K562 (cell line): ENCODE measurements around the gene YBX3. TPM values are rescaled to one million over a fixed set of nuclear protein-coding genes. Genes with fewer than 3 reads are reported as not detected.

Experiments
- ATAC-seq: fragments of 200-7000 bp; cut with Tn5 transposase; 3 replicates; pipeline ENCODE4 v1.9.1; 2020; ENCODE audit warnings: moderate library complexity
- BruUV-seq: library from RNA; stranded (reverse); fragments of 400-500 nt; replicated peaks from 2 replicates; lab custom pipeline; 2021; lab: Mats Ljungman, UMichigan
- CTCF ChIA-PET: fragments of 300-600 bp; formaldehyde crosslinking; extraction: SDS; loops from one replicate; lab custom pipeline; 2021; ENCODE audit warnings: low intra/inter-chr PET ratio; lab: Yijun Ruan, JAX
- POLR2A ChIA-PET: fragments of 300-600, 350-650 bp; sonication (Branson Sonifier 250); formaldehyde crosslinking; extraction: SDS; loops from one replicate; lab custom pipeline; 2021; ENCODE audit warnings: antibody characterized with exemption, inconsistent platforms; lab: Yijun Ruan, JAX
- DNase-seq, 4 experiments: peaks; one replicate each; pipeline versions ENCODE4 v3.0.0 to v3.0.0-alpha.2; 2011 to 2018; ENCODE audit warnings: low spot score in 3 of 4, mixed read lengths in 3 of 4; ENCODE audit errors: extremely low read depth in 1 of 4
- FAIRE-seq: peaks from 2 replicates; lab custom pipeline; 2011; peaks lifted over from hg19 to GRCh38; lab: Jason Lieb, UNC
- H2AFZ ChIP-seq: 2 replicates; pipeline ENCODE4 v1.6.0; 2011; ENCODE audit warnings: low read depth, low read length, control low read depth, inconsistent platforms
- H3K27ac ChIP-seq: fragments of 200-600 bp; 3 replicates; pipeline ENCODE4 v1.8.0; 2011; ENCODE audit warnings: low read depth, mild to moderate bottlenecking, control low read depth, inconsistent platforms, low read length, moderate library complexity, mixed read lengths; ENCODE audit errors: extremely low read depth
- H3K27me3 ChIP-seq, 2 experiments: fragments of 300-600 bp in 1 of 2; 2 replicates in 1 of 2; 3 replicates in 1 of 2; pipeline versions ENCODE4 v1.6.0 to v1.8.0; 2011; ENCODE audit warnings: inconsistent platforms in 2 of 2, low read length in 2 of 2, mild to moderate bottlenecking in 1 of 2, mixed read lengths in 1 of 2, moderate library complexity in 1 of 2; ENCODE audit not compliant: control insufficient read depth in 2 of 2, insufficient read depth in 2 of 2
- H3K36me3 ChIP-seq: fragments of 300-600 bp; 3 replicates; pipeline ENCODE4 v1.8.0; 2011; ENCODE audit warnings: mild to moderate bottlenecking, low read length, inconsistent platforms; ENCODE audit not compliant: control insufficient read depth, insufficient read depth
- H3K4me1 ChIP-seq, 2 experiments: fragments of 200-600 bp in 1 of 2; replicated peaks in 1 of 2; 2 replicates in 1 of 2; 3 replicates in 1 of 2; pipeline versions ENCODE4 v1.5.1 to v1.8.0; 2011; ENCODE audit warnings: inconsistent platforms in 2 of 2, low read length in 2 of 2, mild to moderate bottlenecking in 1 of 2, mixed read lengths in 1 of 2, moderate library complexity in 1 of 2; ENCODE audit not compliant: control insufficient read depth in 2 of 2, insufficient read depth in 2 of 2
- H3K4me2 ChIP-seq: 2 replicates; pipeline ENCODE4 v1.6.1; 2011; ENCODE audit warnings: low read length, control low read depth, inconsistent platforms, mixed read lengths; ENCODE audit not compliant: insufficient read depth
- H3K4me3 ChIP-seq: fragments of 200-600 bp; sonication (generic), shearing (Covaris generic); 2 replicates; pipeline ENCODE4 v1.5.1; 2016; ENCODE audit warnings: control low read depth, inconsistent platforms
- H3K79me2 ChIP-seq: fragments of 200-600 bp; 3 replicates; pipeline ENCODE4 v1.8.0; 2011; ENCODE audit warnings: low read length, inconsistent platforms; ENCODE audit not compliant: control insufficient read depth, insufficient read depth
- H3K9ac ChIP-seq, 2 experiments: 2 replicates each; pipeline versions ENCODE4 v1.6.0 to v1.6.1; 2011; ENCODE audit warnings: low read depth in 2 of 2, low read length in 2 of 2, control low read depth in 1 of 2, inconsistent platforms in 1 of 2, mild to moderate bottlenecking in 1 of 2, mixed read lengths in 1 of 2; ENCODE audit not compliant: insufficient read depth in 1 of 2
- H3K9me1 ChIP-seq: one replicate; pipeline ENCODE4 v1.6.0; 2011; ENCODE audit warnings: inconsistent platforms, mild to moderate bottlenecking, low read length, moderate library complexity; ENCODE audit not compliant: control insufficient read depth, insufficient read depth
- H3K9me3 ChIP-seq: replicated peaks from 2 replicates; pipeline ENCODE4 v1.5.1; 2011; ENCODE audit warnings: low read depth, low read length, inconsistent platforms; ENCODE audit not compliant: control insufficient read depth, insufficient read depth
- H4K20me1 ChIP-seq: replicated peaks from 2 replicates; pipeline ENCODE4 v1.6.1; 2011; ENCODE audit warnings: low read length, inconsistent platforms, mixed read lengths; ENCODE audit not compliant: control insufficient read depth, insufficient read depth
- FIP1L1 ChIP-seq: fragments of 200-400 bp; formaldehyde crosslinking; IDR thresholded peaks from 2 replicates; pipeline ENCODE4 v1.6.1; 2018; ENCODE audit warnings: mild to moderate bottlenecking, low read depth, low read length; ENCODE audit not compliant: poor library complexity, severe bottlenecking
- FOXJ3 ChIP-seq: sonication (generic); formaldehyde crosslinking; IDR thresholded peaks from 2 replicates; pipeline ENCODE4 v1.4.0; 2020; ENCODE audit warnings: mild to moderate bottlenecking, missing genetic modification reagents
- GABPA ChIP-seq: fragments of 200-800 bp; sonication (Bioruptor generic); conservative IDR thresholded peaks from 2 replicates; pipeline ENCODE4 v1.6.1; 2016; ENCODE audit warnings: low read depth, missing genetic modification characterization, missing compliant biosample characterization
- MLX ChIP-seq, 2 experiments: fragments of 450-650 bp in 1 of 2; sonication (generic) in 1 of 2; formaldehyde crosslinking; conservative IDR thresholded peaks; 2 replicates each; pipeline versions ENCODE4 v1.4.0 to v1.8.1; 2020 to 2022; ENCODE audit warnings: mild to moderate bottlenecking in 1 of 2, missing genetic modification reagents in 1 of 2
- NRF1 ChIP-seq, 2 experiments: fragments of 450-650 bp; IDR thresholded peaks in 1 of 2; conservative IDR thresholded peaks in 1 of 2; 2 replicates each; pipeline ENCODE4 v1.6.1; 2014; ENCODE audit warnings: mild to moderate bottlenecking in 2 of 2
- ZNF239 ChIP-seq: fragments of 250-450 bp; sonication (Bioruptor Pico); IDR thresholded peaks from 2 replicates; pipeline ENCODE4 v1.4.0; 2020; ENCODE audit warnings: mild to moderate bottlenecking
- ZNF644 ChIP-seq: fragments of 200-800 bp; sonication (Bioruptor generic); IDR thresholded peaks from 2 replicates; pipeline ENCODE4 v1.6.1; 2016; ENCODE audit warnings: low read depth, missing genetic modification characterization, missing compliant biosample characterization
- ZNF699 ChIP-seq: fragments of 250-450 bp; sonication (Bioruptor Pico); IDR thresholded peaks from 2 replicates; pipeline ENCODE4 v1.8.0; 2021; ENCODE audit warnings: mild to moderate bottlenecking, moderate library complexity; ENCODE audit not compliant: insufficient replicate concordance
- WGBS: fragments of 100-300 bp; shearing (Covaris generic); methylation state at CpG from one replicate; pipeline ENCODE4 v1.1.6; 2016; ENCODE audit warnings: low coverage, mixed read lengths; ENCODE audit not compliant: insufficient coverage; ENCODE audit errors: missing lambda C conversion rate; 5-methylcytosine and 5-hydroxymethylcytosine counted together
- in situ Hi-C: fragments of 300-500 bp; cut with MboI; formaldehyde crosslinking; loops from 4 replicates; pipeline ENCODE4 v1.15.0; 2018; ENCODE audit warnings: inconsistent platforms, mixed read lengths
- intact Hi-C: fragments of 100-400 bp; cut with micrococcal nuclease; formaldehyde crosslinking; loops from 2 replicates; pipeline ENCODE4 v1.14.2; 2022
- polyA plus RNA-seq, 8 experiments: library from polyadenylated mRNA; depleted of rRNA in 4 of 8; stranded (reverse) in 5 of 8; unstranded in 3 of 8; fragments of >200 nt; fragmentation: Nextera tagmentation in 2 of 8; fragmentation: Illumina TruSeq in 1 of 8; extraction: Ambion mirVana in 2 of 8; extraction: Trizol in 1 of 8; gene quantifications; 2 replicates each; pipeline versions ENCODE4 v1.2.1 to v1.2.3, GENCODE V29; 2011 to 2014; ENCODE audit warnings: inconsistent platforms in 1 of 8, missing spikeins in 1 of 8
- total RNA-seq, 7 experiments: library from RNA; depleted of rRNA in 6 of 7; stranded (reverse); fragments of >200 nt in 6 of 7; fragmentation: Illumina TruSeq in 2 of 7; extraction: Trizol in 2 of 7; gene quantifications; 2 replicates each; pipeline versions ENCODE4 v1.2.1 to v1.2.3, GENCODE V29; 2011 to 2021; ENCODE audit warnings: low replicate concordance in 1 of 7

Gene YBX3
- total and polyA plus RNA-seq, 9 of the 15 experiments (the other 6 are each of a cell fraction or from before 2014, with no cell fraction given): 47.0 to 239 (median 81.5) TPM

DNA sequence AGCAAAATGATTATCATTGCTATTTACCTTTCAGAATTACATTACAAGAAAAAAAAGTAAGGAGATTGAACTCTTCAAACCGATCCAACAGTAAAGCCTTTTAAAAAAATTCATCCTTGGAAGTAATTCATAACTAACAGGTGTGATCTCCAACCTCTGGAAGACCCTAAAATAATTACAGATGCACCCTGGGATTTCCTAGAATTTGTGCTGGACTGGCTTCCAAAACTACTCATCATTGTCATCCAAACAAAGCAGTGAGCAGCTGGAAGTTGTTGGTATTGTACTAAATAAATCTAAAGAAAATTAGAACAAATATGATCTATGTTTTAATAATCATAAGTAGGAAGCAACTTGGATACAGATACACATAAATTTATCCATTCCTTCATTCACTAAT lies 1.9 kb upstream of the YBX3 start:
- no peak for DNase-seq
- no peak overlapping the region for H3K4me3 ChIP-seq
- POLR2A ChIA-PET: interaction anchor here (1.1 to 1.8 kb wide), 2 partner anchors 9 to 14 kb away, joined by 3 to 5 read pairs; no protein-coding TSS in a partner anchor
- H3K36me3 ChIP-seq: 0 out of 3 replicates have a peak, but pooled peaks cover 2% of the 10 kb centered on the region
- WGBS: 17% methylated on average over 1 of the region's 1 CpG
- no TSS peak for BruUV-seq
- in situ Hi-C loops: no loop called here
- no peak overlapping the region for H3K9ac ChIP-seq
- CTCF ChIA-PET: no interaction called here
- H3K27ac ChIP-seq: no peak overlapping the region
- H3K4me1 ChIP-seq: peaks cover 0 to 3% of the 10 kb centered on the region in 2 experiments; a peak in 1 of 5 replicates
- no peaks in the 10 kb centered on the region for H3K9me1 ChIP-seq
- no peak for ATAC-seq
- no peaks in the 10 kb centered on the region for H3K9me3 ChIP-seq
- H2AFZ ChIP-seq: no peak overlapping the region
- 0 out of 2 replicates have a peak, but pooled peaks cover 6% of the 10 kb centered on the region for H4K20me1 ChIP-seq
- TF ChIP-seq ZNF644 (tag) (no peak), MLX (CRISPR knock-in tag; conservative IDR thresholded peaks at IDR 0.05) (no peak), FIP1L1 (no peak), NRF1 (conservative IDR thresholded peaks at IDR 0.05 in 1 of 2, IDR thresholded peaks at IDR 0.05 in 1 of 2) (no peak), ZNF699 (CRISPR knock-in tag) (no peak), FOXJ3 (CRISPR knock-in tag) (no peak), GABPA (tag) (no peak), ZNF239 (CRISPR knock-in tag) (no peak)
- TF ChIP-seq, all 486 proteins: peak for 0
- intact Hi-C loops: no loop called here
- FAIRE-seq: no peak
- Histone ChIP-seq H3K4me2 (no peak overlapping the region), H3K79me2 (peaks cover 36% of the 10 kb centered on the region), H3K27me3 (no peaks in the 10 kb centered on the region)
